Immature natural killer cell (primary cell): Measurements from ENCODE around the gene RCAN1. TPM values are rescaled to one million over a fixed set of nuclear protein-coding genes. Genes with fewer than 3 reads are reported as not detected.

ENCODE experiments used
- DNase-seq, 3 donors: peaks; one replicate each; pipeline ENCODE4 v3.0.0; 2022; ENCODE audit warnings: mixed read lengths in 1 of 3
- H3K27ac Mint-ChIP-seq, 6 donors: one replicate each; pipeline ENCODE4 v1.8.0; 2020; ENCODE audit warnings: mixed read lengths in 6 of 6, mild to moderate bottlenecking in 5 of 6, inconsistent platforms in 4 of 6, moderate library complexity in 3 of 6
- H3K27me3 Mint-ChIP-seq, 3 donors: one replicate each; pipeline ENCODE4 v1.8.0; 2020 to 2021; ENCODE audit warnings: low read depth in 3 of 3, mild to moderate bottlenecking in 3 of 3, mixed read lengths in 3 of 3, moderate library complexity in 3 of 3, inconsistent platforms in 1 of 3
- H3K36me3 Mint-ChIP-seq, 3 donors: one replicate each; pipeline ENCODE4 v1.8.0; 2020; ENCODE audit warnings: mixed read lengths in 3 of 3, inconsistent platforms in 2 of 3, mild to moderate bottlenecking in 2 of 3
- H3K4me1 Mint-ChIP-seq, 2 donors: one replicate each; pipeline ENCODE4 v1.8.0; 2020; ENCODE audit warnings: inconsistent platforms in 2 of 2, mild to moderate bottlenecking in 2 of 2, mixed read lengths in 2 of 2, moderate library complexity in 1 of 2
- H3K4me3 Mint-ChIP-seq, 5 donors: one replicate each; pipeline ENCODE4 v1.8.0; 2020; ENCODE audit warnings: mild to moderate bottlenecking in 5 of 5, mixed read lengths in 5 of 5, inconsistent platforms in 3 of 5, moderate library complexity in 3 of 5
- H3K9me3 Mint-ChIP-seq, 6 donors: one replicate each; pipeline ENCODE4 v1.8.0; 2020; ENCODE audit warnings: mild to moderate bottlenecking in 6 of 6, mixed read lengths in 6 of 6, inconsistent platforms in 4 of 6, moderate library complexity in 3 of 6
- polyA plus RNA-seq, 3 donors: library from polyadenylated mRNA; unstranded; fragments of 300-500 nt; fragmentation: Illumina TruSeq; gene quantifications; one replicate each; pipeline ENCODE4 v1.2.3, GENCODE V29; 2021

The RCAN1 gene
- polyA plus RNA-seq, result 10 to 100 TPM; 14.2 to 24.6 (median 17.5) TPM

DNA sequence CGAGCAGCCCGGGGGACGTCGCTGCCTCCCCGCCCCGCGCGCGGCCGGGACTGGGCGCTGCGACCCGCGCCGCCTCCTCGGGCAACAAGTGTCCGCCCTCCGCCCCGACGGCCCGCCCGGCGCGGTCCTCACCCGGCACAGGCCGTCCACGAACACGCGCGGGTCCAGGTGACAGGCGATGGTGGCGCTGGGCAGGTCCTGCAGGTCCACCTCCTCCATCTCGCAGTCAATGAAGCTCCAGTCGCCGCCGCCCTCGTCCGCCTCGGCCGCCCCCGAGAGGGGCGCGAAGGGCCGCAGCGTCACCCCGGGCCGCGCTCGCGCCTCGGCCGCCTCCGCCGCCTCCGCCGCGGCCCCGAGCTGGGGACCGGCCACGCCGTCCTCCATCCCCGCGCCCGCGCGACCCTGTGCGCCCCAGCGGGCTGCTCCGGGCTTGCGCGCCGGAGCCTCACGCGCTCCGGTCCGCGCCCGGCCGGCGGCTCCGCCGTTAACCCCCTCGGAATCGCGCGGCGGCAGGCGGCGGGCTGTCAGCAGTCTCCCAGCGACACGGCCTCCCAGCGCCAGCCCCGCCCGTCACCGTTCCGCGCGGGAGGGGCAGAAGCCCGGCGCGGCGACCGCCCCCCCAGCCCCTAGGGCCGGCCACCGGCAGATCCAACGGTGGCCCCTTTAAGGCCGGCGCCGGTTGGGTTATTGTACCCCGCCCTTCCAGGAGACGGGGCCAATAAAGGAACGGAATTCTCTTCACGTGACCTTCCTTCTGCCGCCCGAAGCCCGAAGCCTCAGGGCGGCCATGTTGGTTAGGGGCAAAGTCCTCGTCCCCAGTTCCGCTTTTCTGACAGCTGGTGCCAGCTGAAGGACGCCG is at the start of gene RCAN1:
RCAN1 (minus strand) TSS at position 486 of the 859 bp plus-strand sequence; CDS start at position 384, 102 bp downstream.
- DNase-seq, result peak; percentile 84 to 87 (median 86)
- peaks cover 2 to 5% (median 3%) of the 10 kb centered on the region in 3 donors for H3K27me3 Mint-ChIP-seq
- peak within 1 kb of the TSS; percentile 90 to 96 (median 91) for H3K4me3 Mint-ChIP-seq
- H3K4me1 Mint-ChIP-seq, result peaks cover 15 to 25% of the 10 kb centered on the region in 2 donors
- no peaks in the 10 kb centered on the region for H3K36me3 Mint-ChIP-seq
- H3K27ac Mint-ChIP-seq, result peak within 1 kb of the TSS; percentile 85 to 96 (median 92)
- H3K9me3 Mint-ChIP-seq, result no peaks in the 10 kb centered on the region

DNA sequence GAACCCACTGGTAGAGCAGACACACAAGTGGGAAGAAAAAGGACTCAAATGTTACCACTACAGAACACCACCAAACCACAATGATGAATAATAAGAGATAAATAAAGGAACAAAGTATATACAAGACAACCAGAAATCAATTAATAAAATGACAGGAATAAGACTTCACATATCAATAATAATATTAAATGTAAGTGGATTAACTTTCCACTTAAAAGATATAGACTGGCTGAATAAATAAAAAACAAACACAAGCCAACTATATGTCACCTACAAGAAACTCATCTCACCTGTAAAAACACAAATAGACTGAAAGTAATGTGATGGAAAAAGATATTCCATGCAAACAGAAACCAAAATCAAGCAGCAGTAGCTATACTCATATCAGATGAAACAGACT is 46.9 kb upstream of the RCAN1 start:
- no peaks in the 10 kb centered on the region for H3K4me1 Mint-ChIP-seq
- H3K36me3 Mint-ChIP-seq, result peaks cover 0 to 12% (median 0%) of the 10 kb centered on the region in 3 donors
- H3K9me3 Mint-ChIP-seq, result peaks cover 6 to 30% (median 16%) of the 10 kb centered on the region in 6 donors
- peaks cover 7 to 21% (median 17%) of the 10 kb centered on the region in 3 donors for H3K27me3 Mint-ChIP-seq
- no peak overlapping the region for H3K4me3 Mint-ChIP-seq
- H3K27ac Mint-ChIP-seq, result no peak overlapping the region
- DNase-seq, result no peak

DNA sequence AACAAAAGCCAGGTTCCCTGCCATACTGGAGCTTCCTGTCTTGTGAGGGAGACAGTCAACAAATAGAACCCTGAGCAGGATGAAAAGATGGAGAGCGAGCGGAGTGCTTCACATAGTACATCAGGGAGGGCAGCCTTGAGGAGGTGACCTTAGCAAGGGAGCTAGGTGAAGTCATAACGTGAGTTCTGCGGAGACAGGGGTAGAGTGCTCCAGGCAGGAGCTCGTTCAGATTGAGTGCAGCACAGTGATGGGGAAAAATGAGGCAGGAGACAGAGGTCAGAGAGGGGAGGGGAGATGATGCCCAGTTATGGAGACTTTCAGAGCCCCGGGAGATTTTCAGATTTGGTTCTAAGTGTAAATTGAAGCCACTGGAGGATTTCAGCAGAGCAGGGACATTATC is 38.6 kb upstream of the RCAN1 start:
- DNase-seq, result no peak
- Mint-ChIP-seq H3K36me3 (no peaks in the 10 kb centered on the region), H3K27ac (no peak overlapping the region), H3K27me3 (peaks cover 10 to 20% (median 10%) of the 10 kb centered on the region in 3 donors), H3K4me1 (no peaks in the 10 kb centered on the region), H3K9me3 (no peaks in the 10 kb centered on the region), H3K4me3 (no peak overlapping the region)

GRCh38 chr21:34651642-34652041 is 36.7 kb upstream of the RCAN1 start:
- no peak for DNase-seq
- H3K27me3 Mint-ChIP-seq, result peaks cover 6 to 17% (median 13%) of the 10 kb centered on the region in 3 donors
- H3K9me3 Mint-ChIP-seq, result no peaks in the 10 kb centered on the region
- no peaks in the 10 kb centered on the region for H3K36me3 Mint-ChIP-seq
- H3K27ac Mint-ChIP-seq, result no peak overlapping the region
- H3K4me1 Mint-ChIP-seq, result no peaks in the 10 kb centered on the region
- H3K4me3 Mint-ChIP-seq, result no peak overlapping the region

DNA sequence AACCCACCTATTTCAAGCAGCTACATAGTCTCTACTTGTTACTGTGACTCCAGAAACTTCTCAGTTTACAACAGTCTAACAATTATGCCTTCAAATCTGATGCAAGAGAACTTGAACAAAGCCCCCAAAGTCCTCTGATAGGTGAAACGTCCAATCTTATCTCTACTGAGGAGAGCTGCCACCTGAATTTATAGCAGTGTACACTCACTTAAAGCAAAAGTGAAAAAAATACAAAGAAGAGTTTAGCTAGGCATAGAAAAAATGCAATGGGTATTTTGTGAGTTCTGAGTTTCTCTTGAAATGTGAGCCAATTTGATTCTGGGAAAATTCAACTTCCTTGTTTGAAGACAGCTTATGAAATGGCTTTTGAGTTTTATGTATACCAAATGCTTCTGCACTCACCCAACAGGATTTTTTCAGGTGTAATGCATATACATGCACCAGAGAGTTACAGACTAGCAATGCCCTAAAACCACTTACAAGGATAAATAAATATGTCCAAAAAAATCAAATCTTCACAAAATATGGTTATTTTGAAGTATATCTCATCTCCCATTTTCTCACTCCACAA is 36.0 kb upstream of the RCAN1 start:
- Mint-ChIP-seq H3K36me3 (no peaks in the 10 kb centered on the region), H3K4me3 (no peak overlapping the region), H3K9me3 (no peaks in the 10 kb centered on the region), H3K27me3 (peaks cover 6 to 14% (median 13%) of the 10 kb centered on the region in 3 donors), H3K27ac (no peak overlapping the region), H3K4me1 (no peaks in the 10 kb centered on the region)
- no peak for DNase-seq

GRCh38 chr21:34649400-34649799 is 34.5 kb upstream of the RCAN1 start:
- no peak for DNase-seq
- Mint-ChIP-seq H3K9me3 (no peaks in the 10 kb centered on the region), H3K4me3 (no peak overlapping the region), H3K27ac (no peak overlapping the region), H3K27me3 (peaks cover 6 to 14% (median 13%) of the 10 kb centered on the region in 3 donors), H3K36me3 (no peaks in the 10 kb centered on the region), H3K4me1 (no peaks in the 10 kb centered on the region)

DNA sequence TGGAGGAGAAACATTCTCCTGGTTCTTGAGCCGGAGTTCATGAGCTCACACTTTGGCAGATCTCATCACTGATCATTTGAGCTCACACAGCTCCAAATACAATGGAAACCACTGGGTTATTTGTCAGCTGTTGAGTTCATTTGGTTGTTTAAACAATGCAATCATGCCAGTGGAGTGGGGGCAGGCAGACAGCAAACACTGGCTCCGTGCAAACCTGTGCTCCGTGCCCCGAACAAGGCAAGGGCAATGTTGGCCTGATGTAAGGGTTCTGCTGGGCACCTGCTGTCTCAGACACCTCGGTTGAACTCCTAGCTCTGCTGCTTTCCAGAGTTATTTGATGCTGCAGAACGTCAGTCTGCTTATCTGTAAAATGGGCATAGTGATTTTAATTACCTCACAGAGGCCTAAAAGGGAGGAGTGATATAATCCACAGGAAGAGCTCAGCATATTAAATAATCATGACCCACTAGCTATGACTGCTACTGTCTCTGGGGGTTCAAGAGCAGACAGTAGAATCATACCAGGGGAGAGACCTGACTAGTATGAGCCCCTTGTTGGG is 33.9 kb upstream of the RCAN1 start:
- no peak overlapping the region for H3K27ac Mint-ChIP-seq
- H3K4me1 Mint-ChIP-seq, result no peaks in the 10 kb centered on the region
- H3K4me3 Mint-ChIP-seq, result no peak overlapping the region
- DNase-seq, result no peak
- H3K36me3 Mint-ChIP-seq, result no peaks in the 10 kb centered on the region
- H3K9me3 Mint-ChIP-seq, result no peaks in the 10 kb centered on the region
- H3K27me3 Mint-ChIP-seq, result peaks cover 6 to 13% (median 12%) of the 10 kb centered on the region in 3 donors

- no peak for DNase-seq
These were observed 32.6 kb upstream of the RCAN1 start for GRCh38 chr21:34647555-34647954.

GRCh38 chr21:34644825-34645224 is 29.9 kb upstream of the RCAN1 start:
- no peaks in the 10 kb centered on the region for H3K36me3 Mint-ChIP-seq
- peaks cover under 1 to 10% (median 5%) of the 10 kb centered on the region in 3 donors for H3K27me3 Mint-ChIP-seq
- peaks cover 10 to 17% of the 10 kb centered on the region in 2 donors for H3K4me1 Mint-ChIP-seq
- H3K27ac Mint-ChIP-seq, result no peak overlapping the region
- no peaks in the 10 kb centered on the region for H3K9me3 Mint-ChIP-seq
- H3K4me3 Mint-ChIP-seq, result no peak overlapping the region
- DNase-seq, result no peak

More at GRCh38 chr21:34647555-34647954, 32.6 kb upstream of the RCAN1 start:
- Mint-ChIP-seq H3K27me3 (peaks cover 5 to 11% (median 10%) of the 10 kb centered on the region in 3 donors), H3K36me3 (no peaks in the 10 kb centered on the region), H3K9me3 (no peaks in the 10 kb centered on the region), H3K27ac (no peak overlapping the region), H3K4me3 (no peak overlapping the region), H3K4me1 (no peaks in the 10 kb centered on the region)

DNA sequence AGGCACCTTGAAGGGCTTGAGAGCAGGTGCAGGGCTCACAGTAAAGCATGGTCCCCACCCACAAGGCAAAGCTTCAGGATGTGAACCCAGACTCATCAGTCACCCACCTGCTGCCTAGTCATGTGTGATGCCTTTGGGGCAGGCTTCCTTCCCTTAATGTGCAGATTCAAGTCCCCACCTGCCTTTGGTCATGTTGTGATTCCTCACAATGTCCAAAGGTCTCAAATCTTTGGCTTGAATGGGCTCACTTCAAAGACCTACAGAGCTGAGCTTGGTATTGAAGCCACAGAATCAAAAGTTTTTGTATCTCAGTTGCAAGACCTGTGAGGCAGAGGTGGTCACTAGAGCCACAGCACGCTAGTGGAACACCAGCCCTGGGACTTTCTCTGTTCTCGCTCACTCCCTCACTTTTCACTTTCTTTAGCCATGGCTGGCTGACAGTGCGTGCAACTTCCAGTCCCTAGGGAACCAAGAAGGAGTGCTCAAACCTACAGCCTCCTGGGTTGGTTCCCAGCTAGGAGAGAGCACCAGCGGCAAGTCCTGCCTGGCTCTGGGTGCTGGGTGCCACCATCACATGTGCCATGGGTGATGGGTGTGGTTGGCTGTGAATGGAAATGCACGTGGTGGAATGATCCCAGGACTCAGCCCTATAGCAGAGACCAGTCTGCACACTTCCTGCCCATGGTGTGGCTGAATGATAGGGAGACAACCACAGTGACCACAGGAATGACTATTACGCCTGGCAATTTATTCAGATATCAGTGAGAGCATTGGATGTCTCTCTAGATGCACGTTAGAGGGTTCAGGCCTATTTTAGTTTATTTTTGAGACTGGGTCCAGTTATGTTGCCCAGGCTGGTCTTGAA is 27.5 kb upstream of the RCAN1 start:
- no peak for DNase-seq
- Mint-ChIP-seq H3K4me1 (peaks cover 10 to 19% of the 10 kb centered on the region in 2 donors), H3K4me3 (no peak overlapping the region), H3K27me3 (peaks cover 0 to 7% (median 2%) of the 10 kb centered on the region in 3 donors), H3K27ac (peak overlapping the region in 1 of 6 donors; percentile 30), H3K9me3 (no peaks in the 10 kb centered on the region), H3K36me3 (no peaks in the 10 kb centered on the region)

DNA sequence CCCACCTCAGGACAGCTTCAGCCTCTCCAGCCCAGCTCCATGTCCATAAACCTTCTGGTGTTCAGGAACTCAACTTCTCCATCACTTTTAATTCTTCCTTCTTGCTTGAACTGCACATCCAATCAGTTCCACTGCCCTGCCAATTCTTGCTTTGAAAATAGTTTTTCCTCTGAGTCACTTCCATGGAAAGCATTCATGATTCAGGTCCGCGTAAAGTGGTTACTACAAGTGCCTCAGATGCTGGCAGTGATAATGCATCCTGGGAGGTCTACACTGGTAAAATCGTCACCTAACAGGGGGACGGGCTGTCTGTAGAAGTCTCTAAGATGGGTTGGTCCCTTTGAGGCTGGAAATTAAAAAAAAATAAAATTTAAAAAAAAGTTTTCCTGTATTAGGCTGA is 25.9 kb upstream of the RCAN1 start:
- Mint-ChIP-seq H3K27ac (peak overlapping the region in 3 of 6 donors; percentile 38 to 80 (median 80)), H3K4me1 (peaks cover 10 to 19% of the 10 kb centered on the region in 2 donors), H3K36me3 (no peaks in the 10 kb centered on the region), H3K4me3 (peak overlapping the region; percentile 36 to 86 (median 74)), H3K27me3 (peaks cover 0 to 5% (median 4%) of the 10 kb centered on the region in 3 donors), H3K9me3 (no peaks in the 10 kb centered on the region)
- DNase-seq, result no peak

DNA sequence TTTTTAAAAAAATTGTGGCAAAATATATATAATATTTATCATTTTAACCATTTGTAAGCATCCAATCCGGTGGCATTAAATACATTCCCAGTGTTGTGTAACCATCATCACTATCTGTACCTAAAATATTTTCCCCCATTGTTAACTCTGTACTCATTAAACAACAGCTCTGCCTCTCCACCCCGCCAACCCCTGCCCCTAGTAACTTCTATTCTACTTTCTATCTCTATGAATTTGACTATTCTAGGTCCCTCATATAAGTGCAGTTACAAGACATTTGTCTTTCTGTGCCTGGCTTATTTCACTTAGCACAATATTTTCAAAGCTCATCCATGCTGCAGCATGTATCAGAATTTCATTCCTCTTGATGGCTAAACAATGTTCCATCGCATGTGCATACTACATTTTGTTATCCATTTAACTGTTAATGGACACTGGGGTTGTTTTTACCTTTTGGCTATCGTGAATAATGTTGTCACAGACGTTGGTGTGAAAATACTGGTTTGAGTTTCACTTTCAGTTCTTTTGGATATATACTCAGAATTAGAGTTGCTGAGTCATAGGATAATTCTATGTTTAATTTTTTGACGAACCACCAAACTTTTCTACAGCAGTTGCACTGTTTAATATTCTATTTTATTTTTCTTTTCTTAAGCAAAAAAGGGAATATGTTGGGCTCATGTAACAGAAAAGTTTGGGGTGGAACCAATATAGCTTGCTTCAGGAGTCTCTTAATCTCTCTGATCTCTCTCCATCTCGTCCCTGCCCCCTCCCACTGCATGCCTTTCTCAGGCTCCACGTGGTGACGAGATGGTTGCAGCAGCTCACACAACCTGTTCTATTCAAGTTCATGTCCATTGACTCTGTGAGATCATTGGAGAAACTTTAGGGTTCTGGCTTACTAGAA is 25.2 kb upstream of the RCAN1 start:
- Mint-ChIP-seq H3K36me3 (no peaks in the 10 kb centered on the region), H3K9me3 (no peaks in the 10 kb centered on the region), H3K27me3 (peaks cover 0 to 5% (median 4%) of the 10 kb centered on the region in 3 donors), H3K27ac (peak overlapping the region; percentile 38 to 83 (median 72)), H3K4me3 (peak overlapping the region; percentile 36 to 86 (median 74)), H3K4me1 (peaks cover 10 to 19% of the 10 kb centered on the region in 2 donors)
- DNase-seq, result peak in 2 of 3 donors; percentile 11 to 22
